B cell (primary cell): ENCODE data around the gene CCBE1.

Experiments used
- CTCF ChIP-seq: fragments of 200-600 bp; IDR thresholded peaks from one replicate; pipeline ENCODE4 v1.8.0; 2022; ENCODE audit warnings: antibody characterized with exemption, mild to moderate bottlenecking
- EZH2 ChIP-seq: IDR thresholded peaks from 2 replicates; pipeline ENCODE4 v1.6.1; 2012; ENCODE audit warnings: borderline replicate concordance, low read depth, mild to moderate bottlenecking, moderate library complexity, low read length; ENCODE audit not compliant: insufficient read depth, poor library complexity, severe bottlenecking

GRCh38 chr18:59715966-59716369 lies 18.7 kb upstream of the CCBE1 start:
- TF ChIP-seq CTCF (no peak), EZH2 (no peak)
